Posterior vena cava (tissue), 2 donors: ENCODE data around the gene PMF1. TPM values are rescaled to one million over a fixed set of nuclear protein-coding genes. Genes with fewer than 3 reads are reported as not detected.
"Not testable (repeated sequence)": the region's sequence is repeated elsewhere in the genome, so short reads cannot be mapped to it uniquely, and the experiment has no call there.

ENCODE experiments used
- DNase-seq: peaks from one replicate; pipeline ENCODE4 v3.0.0-alpha.2; 2020; ENCODE audit warnings: low spot score
- intact Hi-C, 2 donors: fragments of 100-400 bp; cut with DNase I; formaldehyde crosslinking; loops; one replicate each; pipeline versions ENCODE4 v1.14.1 to v1.14.2; 2022 to 2023
- long read RNA-seq, 2 donors: library from polyadenylated mRNA; unstranded; transcript quantifications; one replicate each; pipeline ENCODE4 v2.0.0, GENCODE V29; 2020 to 2021
- total RNA-seq, 2 donors: library from RNA; stranded (reverse); fragmentation: NEBNext Ultra II Directional; extraction: Animal tissue kit (Norgen Biotek cat#: 25700); gene quantifications; one replicate each; pipeline ENCODE4 v1.2.1, GENCODE V29; 2021
- donor health status: DM: yes; HTN: yes; CAD: no.
- donor health status: DM: yes; HTN: yes; CAD: no.

Gene PMF1, protein sequence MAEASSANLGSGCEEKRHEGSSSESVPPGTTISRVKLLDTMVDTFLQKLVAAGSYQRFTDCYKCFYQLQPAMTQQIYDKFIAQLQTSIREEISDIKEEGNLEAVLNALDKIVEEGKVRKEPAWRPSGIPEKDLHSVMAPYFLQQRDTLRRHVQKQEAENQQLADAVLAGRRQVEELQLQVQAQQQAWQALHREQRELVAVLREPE
- total RNA-seq: 10 to 100 TPM; 31.8 to 34.6 TPM
- long read RNA-seq, donor 1, partial matches to known transcripts: 0 of 4 reads
- long read RNA-seq, donor 1, other reads (novel, unspliced or antisense): 0 of 4 reads
- long read RNA-seq, donor 2, transcript PMF1-202 (5 exons, 1,068 nt): major isoform, 40 of 44 reads
- long read RNA-seq, donor 2, partial matches to known transcripts: 1 of 44 reads
- long read RNA-seq, donor 2, other reads (novel, unspliced or antisense): 3 of 44 reads

DNA sequence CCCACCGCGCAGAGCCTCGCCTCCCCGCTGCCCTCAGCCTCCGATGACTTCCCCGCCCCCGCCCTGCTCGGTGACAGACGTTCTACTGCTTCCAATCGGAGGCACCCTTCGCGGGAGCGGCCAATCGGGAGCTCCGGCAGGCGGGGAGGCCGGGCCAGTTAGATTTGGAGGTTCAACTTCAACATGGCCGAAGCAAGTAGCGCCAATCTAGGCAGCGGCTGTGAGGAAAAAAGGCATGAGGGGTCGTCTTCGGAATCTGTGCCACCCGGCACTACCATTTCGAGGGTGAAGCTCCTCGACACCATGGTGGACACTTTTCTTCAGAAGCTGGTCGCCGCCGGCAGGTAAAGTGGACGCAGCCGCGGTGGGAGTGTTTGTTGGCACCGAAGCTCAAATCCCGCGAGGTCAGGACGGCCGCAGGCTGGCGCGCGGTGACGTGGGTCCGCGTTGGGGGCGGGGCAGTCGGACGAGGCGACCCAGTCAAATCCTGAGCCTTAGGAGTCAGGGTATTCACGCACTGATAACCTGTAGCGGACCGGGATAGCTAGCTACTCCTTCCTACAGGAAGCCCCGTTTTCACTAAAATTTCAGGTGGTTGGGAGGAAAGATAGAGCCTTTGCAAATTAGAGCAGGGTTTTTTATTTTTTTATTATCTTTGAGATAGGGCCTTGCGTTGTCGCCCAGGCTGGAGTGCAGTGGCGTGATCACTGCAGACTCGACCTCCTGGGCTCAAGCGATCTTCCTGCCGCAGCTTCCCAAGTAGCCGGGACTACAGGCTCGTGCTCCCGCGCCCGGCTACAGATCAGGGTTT, at the start of gene PMF1:
PMF1 (plus strand) TSS at position 175 of the 811 bp plus-strand sequence; CDS start at position 184, 9 bp downstream.
- DNase-seq: peak; percentile 99
- intact Hi-C loops: no loop called here

DNA sequence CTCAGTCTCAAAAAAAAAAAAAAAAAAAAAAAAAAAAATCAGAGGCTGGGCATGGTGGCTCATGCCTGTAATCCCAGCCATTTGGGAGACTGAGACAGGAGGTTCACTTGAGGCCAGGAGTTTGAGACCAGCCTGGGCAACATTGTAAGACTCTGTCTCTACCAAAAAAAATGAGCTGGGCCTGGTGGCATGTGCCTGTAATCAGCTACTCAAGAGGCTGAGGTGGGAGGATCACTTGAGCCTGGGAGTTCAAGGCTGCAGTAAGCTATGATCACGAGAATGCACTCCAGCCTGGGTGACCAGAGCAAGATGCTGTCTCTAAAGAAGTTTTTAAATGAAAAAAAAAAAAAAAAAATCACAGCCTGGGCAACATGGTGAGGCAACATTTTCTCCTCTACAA, 49.1 kb upstream of the PMF1 start:
- no peak for DNase-seq
- intact Hi-C loops: no loop called here

DNA sequence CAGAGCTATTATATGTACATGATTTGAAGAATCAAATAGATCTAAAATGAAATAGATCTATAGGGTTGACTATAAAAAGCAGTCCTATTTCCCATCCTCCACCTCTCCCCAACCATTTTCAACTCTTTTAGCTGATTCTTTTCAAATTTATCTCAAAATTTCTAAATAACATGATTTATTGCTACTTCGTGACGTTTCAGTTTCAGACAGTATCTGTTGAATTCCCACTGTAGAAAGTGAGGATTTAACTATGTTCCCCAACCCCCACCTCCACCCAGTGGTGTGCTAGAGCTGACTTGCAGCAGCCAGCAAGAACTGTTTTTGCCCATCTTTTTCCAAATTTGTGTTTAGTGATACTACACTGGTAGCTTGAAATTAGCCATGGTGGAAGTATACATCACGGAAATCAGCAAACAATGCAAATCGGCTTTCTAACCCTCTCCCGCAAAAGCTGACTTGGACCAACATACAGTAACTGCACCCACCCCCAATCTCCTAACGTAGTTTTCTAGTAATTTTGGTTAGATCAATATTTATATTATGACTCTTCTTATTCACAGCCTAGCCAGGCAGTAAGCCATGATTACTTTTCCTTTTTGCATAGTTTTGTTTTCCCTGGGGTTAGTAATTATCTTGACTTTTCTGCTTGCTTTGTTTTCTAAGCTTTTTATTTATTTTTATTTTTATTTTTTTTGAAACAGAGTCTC, 48.5 kb upstream of the PMF1 start:
- no peak for DNase-seq
- intact Hi-C loops: no loop called here

DNA sequence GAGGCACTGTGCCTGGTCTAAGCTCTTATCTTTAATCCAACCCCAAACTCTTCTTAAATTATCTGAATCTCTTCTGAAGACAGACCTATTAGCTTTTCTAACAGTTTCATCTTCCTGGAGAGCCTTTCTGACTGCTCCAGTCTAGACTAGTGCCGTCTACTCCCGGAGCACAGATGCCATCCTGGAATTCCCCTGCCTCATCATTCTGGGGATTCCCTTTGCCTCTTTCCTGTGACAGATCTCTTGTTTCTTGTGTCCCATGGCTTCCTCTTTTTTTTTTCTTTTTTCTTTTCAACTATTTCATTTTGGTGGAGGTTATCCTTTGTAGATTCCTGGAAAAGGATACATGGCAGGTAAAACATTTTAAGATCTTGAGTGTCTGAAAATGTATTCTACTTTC, 47.7 kb upstream of the PMF1 start:
- DNase-seq: peak; percentile 10
- intact Hi-C loops: no loop called here

DNA sequence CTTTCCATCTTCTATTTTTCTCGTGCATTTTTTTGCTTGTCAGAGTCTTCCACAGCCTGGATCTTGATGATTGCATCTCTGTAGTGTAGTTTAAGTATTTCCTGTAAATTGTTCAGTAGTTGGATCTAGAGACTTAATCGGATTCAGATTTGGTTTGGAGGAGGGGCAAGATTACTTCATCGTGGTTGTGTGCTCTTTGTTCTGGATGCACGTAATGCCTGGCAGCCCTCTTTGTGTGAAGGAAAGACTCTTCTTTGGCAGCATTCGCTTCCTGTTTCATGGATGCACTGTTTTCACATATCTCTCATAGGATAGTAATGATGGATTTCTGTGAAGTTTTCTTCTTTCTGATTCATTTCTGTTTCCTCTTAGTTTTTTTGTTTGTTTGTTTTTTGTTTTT, 45.3 kb upstream of the PMF1 start:
- no peak for DNase-seq
- intact Hi-C loops: no loop called here

DNA sequence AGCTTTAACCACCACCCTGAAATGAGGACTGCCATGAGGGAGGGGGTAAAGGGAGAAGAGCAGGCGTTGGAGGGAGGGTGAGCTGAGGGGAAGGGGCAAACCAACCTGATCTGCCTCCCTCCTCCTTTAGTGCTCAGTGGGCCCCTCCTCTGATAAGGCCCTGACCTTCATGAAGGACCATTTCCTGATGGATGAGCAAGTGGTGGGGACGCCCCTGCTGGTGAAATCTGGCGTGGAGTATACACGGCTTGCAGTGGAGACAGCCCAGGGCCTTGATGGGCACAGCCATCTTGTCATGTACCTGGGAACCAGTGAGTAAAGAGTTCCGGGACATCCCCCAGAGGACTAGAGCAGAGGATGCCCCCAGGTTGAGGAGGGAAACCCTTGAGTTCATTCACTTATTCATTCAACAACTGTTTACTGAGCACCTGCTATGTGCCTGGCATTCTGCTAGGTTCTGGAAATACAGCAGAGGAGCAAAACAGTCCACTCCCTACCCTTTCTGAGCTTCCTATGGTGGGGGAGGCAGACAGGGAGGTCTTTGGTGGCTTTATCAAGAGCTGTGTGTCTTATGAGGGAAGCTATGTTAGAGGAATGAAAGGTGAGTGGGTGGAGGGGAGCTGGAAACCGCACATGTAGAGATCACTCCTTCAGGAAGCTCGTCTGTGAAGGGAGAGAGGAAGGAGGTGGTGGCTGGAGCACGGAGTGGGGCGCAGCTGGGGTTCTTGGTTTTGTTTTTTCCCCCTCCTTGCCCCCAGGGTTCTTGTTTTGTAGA, 39.9 kb upstream of the PMF1 start:
- intact Hi-C loops: no loop called here
- DNase-seq: no peak

DNA sequence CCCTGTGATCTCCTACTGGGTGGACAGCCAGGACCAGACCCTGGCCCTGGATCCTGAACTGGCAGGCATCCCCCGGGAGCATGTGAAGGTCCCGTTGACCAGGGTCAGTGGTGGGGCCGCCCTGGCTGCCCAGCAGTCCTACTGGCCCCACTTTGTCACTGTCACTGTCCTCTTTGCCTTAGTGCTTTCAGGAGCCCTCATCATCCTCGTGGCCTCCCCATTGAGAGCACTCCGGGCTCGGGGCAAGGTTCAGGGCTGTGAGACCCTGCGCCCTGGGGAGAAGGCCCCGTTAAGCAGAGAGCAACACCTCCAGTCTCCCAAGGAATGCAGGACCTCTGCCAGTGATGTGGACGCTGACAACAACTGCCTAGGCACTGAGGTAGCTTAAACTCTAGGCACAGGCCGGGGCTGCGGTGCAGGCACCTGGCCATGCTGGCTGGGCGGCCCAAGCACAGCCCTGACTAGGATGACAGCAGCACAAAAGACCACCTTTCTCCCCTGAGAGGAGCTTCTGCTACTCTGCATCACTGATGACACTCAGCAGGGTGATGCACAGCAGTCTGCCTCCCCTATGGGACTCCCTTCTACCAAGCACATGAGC, 36.1 kb upstream of the PMF1 start:
- intact Hi-C loops: no loop called here
- DNase-seq: peak; percentile 55

DNA sequence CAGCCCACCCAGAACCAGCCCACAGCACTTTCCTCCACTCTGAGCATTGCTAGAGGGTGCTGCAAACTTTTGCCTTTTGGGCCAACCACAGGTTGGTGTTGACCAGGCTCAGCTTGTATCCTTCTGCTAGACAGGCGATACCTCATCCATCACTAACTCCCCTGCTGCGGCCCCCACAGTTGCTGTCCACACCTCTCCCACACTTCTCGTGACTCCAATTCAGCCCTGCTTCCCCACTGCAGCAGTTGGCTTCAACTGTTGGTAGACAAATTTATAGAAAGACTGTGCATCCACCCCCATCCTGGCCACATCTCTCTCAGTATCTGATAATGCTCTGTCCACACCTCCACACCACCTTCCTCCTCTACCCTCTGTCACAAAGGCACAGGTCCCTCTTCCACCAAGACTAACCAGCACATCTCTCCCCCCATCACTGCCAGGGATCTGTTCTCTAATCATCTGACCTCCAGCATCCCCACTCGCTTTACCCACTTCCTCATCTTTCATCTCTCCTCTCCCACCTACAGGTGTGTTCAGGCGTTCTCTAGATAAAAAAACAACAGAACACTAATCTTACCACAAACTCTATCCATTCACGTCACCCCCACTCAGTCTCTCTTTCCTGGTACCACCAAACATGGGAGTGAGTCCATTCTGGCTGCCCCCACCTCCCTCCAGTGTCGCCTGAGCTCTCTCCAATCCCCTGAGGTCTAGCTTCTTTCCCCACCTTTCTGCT, 34.7 kb upstream of the PMF1 start:
- peak; percentile 25 for DNase-seq
- intact Hi-C loops: no loop called here

DNA sequence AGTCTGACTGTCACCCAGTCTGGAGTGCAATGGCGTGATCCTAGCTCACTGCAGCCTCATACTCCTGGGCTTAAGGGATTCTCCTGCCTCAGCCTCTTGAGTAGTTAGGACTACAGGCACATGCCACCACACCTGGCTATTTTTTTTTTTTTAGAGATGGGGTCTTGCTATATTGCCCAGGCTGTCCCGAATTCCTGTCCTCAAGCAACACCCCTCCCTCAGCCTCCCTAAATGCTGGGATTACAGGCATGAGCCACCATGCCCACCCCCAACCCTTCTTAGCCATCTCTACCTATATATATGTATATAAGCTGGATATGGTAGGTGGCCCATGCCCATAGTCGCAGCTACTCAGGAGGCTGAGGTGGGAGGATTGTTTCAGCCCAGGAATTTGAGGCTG, 32.3 kb upstream of the PMF1 start:
- intact Hi-C loops: no loop called here

DNA sequence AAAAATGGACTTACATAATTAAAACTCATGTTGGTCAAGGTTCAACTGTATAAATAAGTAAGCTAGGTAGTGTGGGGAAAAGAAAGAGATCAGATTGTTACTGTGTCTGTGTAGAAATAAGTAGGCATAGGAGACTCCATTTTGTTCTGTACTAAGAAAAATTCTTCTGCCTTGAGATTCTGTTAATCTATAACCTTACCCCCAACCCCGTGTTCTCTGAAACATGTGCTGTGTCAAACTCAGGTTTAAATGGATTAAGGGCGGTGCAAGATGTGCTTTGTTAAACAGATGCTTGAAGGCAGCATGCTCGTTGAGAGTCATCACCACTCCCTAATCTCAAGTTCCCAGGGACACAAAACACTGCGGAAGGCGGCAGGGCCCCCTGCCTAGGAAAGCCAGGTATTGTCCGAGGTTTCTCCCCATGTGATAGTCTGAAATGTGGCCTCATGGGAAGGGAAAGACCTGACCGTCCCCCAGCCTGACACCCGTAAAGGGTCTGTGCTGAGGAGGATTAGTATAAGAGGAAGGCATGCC, 31.3 kb upstream of the PMF1 start:
- peak; percentile 40 for DNase-seq
- intact Hi-C loops: not testable (repeated sequence)

More for the DNA sequence above, 32.3 kb upstream of the PMF1 start:
- DNase-seq: peak; percentile 20

DNA sequence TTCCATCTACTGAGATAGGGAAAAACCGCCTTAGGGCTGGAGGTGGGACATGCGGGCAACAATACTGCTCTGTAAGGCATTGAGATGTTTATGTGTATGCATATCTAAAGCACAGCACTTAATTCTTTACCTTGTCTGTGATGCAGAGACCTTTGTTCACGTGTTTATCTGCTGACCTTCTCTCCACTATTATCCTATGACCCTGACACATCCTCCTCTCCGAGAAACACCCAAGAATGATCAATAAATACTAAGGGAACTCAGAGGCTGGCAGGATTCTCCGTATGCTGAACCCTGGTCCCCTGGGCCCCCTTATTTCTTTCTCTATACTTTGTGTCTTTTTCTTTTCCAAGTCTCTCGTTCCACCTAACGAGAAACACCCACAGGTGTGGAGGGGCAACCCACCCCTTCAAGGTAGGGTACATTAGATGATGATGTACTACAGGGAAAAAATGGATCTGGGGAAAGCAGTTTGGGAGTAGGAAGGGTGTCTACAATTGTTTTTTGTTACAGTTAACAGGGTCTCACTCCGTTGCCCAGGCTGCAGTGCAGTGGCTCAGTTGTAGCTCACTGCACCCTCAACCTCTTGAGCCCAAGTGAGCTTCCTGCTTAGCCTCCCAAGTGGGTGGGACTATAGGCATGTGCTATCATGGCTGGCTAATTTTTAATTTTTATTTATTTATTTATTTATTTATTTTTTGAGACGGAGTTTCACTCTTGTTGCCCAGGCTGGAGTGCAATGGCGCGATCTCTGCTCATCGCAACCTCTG, 30.6 kb upstream of the PMF1 start:
- intact Hi-C loops: not testable (repeated sequence)

DNA sequence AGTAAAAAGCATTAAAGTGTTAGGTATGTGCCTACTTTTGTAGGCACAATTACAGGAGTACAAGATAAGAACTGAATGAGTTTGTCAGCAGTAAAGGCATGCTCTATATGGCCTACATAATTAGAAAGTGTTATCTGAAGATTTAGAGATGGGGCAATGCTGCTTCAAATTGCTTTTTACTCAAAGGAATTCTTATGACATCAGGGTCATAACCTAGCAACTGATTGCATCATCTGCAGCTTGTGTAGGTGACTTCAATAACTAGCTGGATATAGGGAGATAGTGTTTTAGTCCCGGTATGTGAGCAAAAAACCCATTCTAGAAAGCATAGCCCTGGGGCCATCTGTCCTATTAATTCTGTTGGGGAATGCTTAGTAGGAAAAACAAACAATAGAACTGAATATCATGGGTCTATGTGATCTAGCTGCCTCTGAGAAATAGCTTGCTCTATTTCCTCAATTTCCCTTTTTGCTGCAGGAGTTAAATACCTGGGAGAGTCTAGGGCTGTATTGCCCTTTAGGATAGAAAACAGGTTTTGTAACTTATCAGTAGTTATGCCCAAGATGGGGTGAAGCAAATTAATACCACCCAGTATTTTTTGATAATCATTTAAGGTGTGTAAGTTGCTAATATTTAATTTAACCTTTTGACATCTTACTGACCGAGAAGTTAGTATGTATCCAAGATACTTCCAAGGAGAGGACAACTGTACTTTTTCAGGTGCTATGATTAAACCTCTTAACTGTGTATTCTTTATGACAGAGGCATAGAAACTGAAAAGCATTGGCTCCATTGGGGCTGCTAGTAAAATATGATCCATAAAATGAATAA, 26.2 kb upstream of the PMF1 start:
- intact Hi-C loops, DNase-seq: not testable (repeated sequence)

More for the DNA sequence above, 30.6 kb upstream of the PMF1 start:
- DNase-seq: peak; percentile 15

DNA sequence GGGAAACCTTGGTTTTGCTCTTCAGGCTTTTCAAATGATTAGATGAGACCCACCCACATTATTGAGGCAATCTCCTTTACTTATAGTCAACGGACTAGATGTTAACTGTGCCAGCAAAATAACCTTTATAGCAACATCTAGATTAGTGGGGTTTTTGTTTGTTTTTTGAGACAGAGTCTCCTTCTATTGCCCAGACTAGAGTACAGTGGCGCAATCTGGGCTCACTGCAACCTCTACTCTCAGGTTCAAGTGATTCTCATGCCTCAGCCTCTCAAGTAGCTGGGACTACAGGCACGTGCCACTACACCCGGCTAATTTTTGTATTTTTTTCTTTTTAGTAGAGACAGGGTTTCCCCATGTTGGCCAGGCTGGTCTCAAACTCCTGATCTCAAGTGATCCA, 22.5 kb upstream of the PMF1 start:
- peak; percentile 12 for DNase-seq
- intact Hi-C loops: not testable (repeated sequence)

DNA sequence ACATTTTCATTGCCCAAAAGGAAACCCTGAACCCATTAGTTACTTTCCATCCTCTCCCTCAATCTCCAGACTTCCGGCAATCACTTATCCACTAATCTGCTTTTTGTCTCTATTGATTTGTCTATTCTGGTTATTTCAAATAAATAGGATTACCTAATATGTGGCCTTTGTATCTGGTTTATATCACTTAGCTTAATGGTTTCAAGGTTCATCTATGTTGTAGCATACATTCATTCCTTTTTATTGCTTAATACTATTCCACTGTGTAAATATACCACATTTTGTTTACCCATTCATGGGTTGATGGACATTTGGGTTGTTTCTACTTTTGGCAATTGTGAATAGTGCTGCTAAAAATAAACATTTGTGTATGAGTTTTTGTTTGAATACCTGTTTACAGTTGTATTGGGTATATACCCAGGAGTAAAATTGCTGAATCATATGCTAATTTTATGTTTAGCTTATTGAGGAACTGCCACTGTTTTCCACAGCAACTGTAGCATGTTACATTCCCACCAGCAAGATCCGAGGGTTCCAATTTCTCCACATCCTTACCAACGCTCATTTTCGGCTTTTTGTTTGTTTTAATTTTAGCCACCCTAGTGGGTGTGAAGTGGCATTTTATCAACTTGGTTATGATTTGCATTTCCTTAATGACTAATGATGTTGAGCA, 21.4 kb upstream of the PMF1 start:
- DNase-seq: no peak
- intact Hi-C loops: no loop called here

DNA sequence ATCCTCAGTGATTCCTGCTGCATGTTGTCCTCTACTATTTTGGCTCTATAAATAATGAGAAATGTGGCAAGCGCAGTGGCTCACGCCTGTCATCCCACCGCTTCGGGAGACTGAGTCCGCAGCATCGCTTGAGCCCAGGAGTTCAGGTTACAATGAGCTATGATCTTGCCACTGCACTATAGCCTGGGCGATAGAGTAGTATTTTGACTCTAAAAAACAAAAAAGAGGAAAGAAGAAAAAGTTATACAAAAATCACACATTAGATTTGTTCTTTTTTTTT, 19.7 kb upstream of the PMF1 start:
- DNase-seq: peak; percentile 58
- intact Hi-C loops: no loop called here
